GM12878 (cell line): Measurements from ENCODE around the gene DOCK2. TPM values are rescaled to one million over a fixed set of nuclear protein-coding genes. Genes with fewer than 3 reads are reported as not detected.

Experiments
- ATAC-seq: fragments of 200-7000 bp; cut with Tn5 transposase; 3 replicates; pipeline ENCODE4 v1.9.1; 2020; ENCODE audit warnings: mild to moderate bottlenecking, moderate library complexity
- BruUV-seq: library from RNA; stranded (reverse); fragments of 400-500 nt; replicated peaks from 2 replicates; lab custom pipeline; 2021; lab: Mats Ljungman, UMichigan
- CTCF ChIA-PET: fragments of 300-600 bp; sonication (Branson Sonifier 250); formaldehyde crosslinking; extraction: SDS; loops from one replicate; lab custom pipeline; 2021; ENCODE audit warnings: inconsistent platforms; lab: Yijun Ruan, JAX
- POLR2A ChIA-PET: fragments of 350-600 bp; formaldehyde crosslinking; extraction: SDS; loops from one replicate; lab custom pipeline; 2021; ENCODE audit warnings: inconsistent platforms; lab: Charles Lee
- RAD21 ChIA-PET: fragments of 300-600 bp; sonication (Branson Sonifier 250); formaldehyde crosslinking; loops from one replicate; lab custom pipeline; 2023; ENCODE audit warnings: antibody characterized with exemption; ENCODE audit not compliant: unreplicated experiment; lab: Charles Lee
- SMC1A ChIA-PET: fragments of 300-600 bp; sonication (Branson Sonifier 250); formaldehyde crosslinking; loops from one replicate; lab custom pipeline; 2023; ENCODE audit not compliant: unreplicated experiment, uncharacterized antibody; lab: Charles Lee
- DNase-seq: peaks from one replicate; pipeline ENCODE4 v3.0.0-alpha.2; 2011; ENCODE audit warnings: low read depth, low spot score
- FAIRE-seq: peaks from 3 replicates; lab custom pipeline; 2011; peaks lifted over from hg19 to GRCh38; lab: Jason Lieb, UNC
- H2AFZ ChIP-seq: 2 replicates; pipeline ENCODE4 v1.6.0; 2011; ENCODE audit warnings: low read depth, low read length, control low read depth; ENCODE audit not compliant: control insufficient read depth
- H3K27ac ChIP-seq: 2 replicates; pipeline ENCODE4 v1.5.1; 2011; ENCODE audit warnings: control low read depth; ENCODE audit not compliant: control insufficient read depth, insufficient read depth
- H3K27me3 ChIP-seq, 2 experiments: replicated peaks in 1 of 2; 2 replicates each; pipeline versions ENCODE4 v1.6.0 to v1.6.1; 2011; ENCODE audit warnings: low read length in 1 of 2; ENCODE audit not compliant: control insufficient read depth in 2 of 2, insufficient read depth in 2 of 2
- H3K36me3 ChIP-seq, 2 experiments: 2 replicates each; pipeline ENCODE4 v1.5.1; 2011; ENCODE audit warnings: low read length in 1 of 2; ENCODE audit not compliant: control insufficient read depth in 2 of 2, insufficient read depth in 2 of 2
- H3K4me1 ChIP-seq: 2 replicates; pipeline ENCODE4 v1.6.1; 2011; ENCODE audit warnings: mild to moderate bottlenecking, low read length, moderate library complexity, mixed read lengths; ENCODE audit not compliant: control insufficient read depth, insufficient read depth
- H3K4me2 ChIP-seq: 2 replicates; pipeline ENCODE4 v1.6.0; 2011; ENCODE audit warnings: control low read depth; ENCODE audit not compliant: control insufficient read depth, insufficient read depth
- H3K4me3 ChIP-seq: fragments of 200-600 bp; sonication (generic); 2 replicates; pipeline ENCODE4 v1.5.1; 2016
- H3K79me2 ChIP-seq: 2 replicates; pipeline ENCODE4 v1.6.0; 2011; ENCODE audit warnings: low read length; ENCODE audit not compliant: control insufficient read depth, insufficient read depth
- H3K9ac ChIP-seq: 2 replicates; pipeline ENCODE4 v1.8.0; 2011; ENCODE audit warnings: low read length, control low read depth, mixed read lengths; ENCODE audit not compliant: control insufficient read depth, insufficient read depth
- H3K9me3 ChIP-seq: replicated peaks from 3 replicates; pipeline ENCODE4 v1.5.1; 2011; ENCODE audit warnings: mild to moderate bottlenecking, low read length; ENCODE audit not compliant: control insufficient read depth, insufficient read depth
- H4K20me1 ChIP-seq: 2 replicates; pipeline ENCODE4 v1.6.0; 2011; ENCODE audit not compliant: control insufficient read depth, insufficient read depth
- CHD1 ChIP-seq: IDR thresholded peaks from 2 replicates; pipeline ENCODE4 v1.6.1; 2012; ENCODE audit warnings: low read depth, low read length, improper control_type of control experiment
- CREB1 ChIP-seq: IDR thresholded peaks from 2 replicates; pipeline ENCODE4 v1.6.1; 2012; ENCODE audit warnings: low read depth, mild to moderate bottlenecking, inconsistent platforms
- CTCF ChIP-seq, 3 experiments: IDR thresholded peaks in 2 of 3; conservative IDR thresholded peaks in 1 of 3; 2 replicates each; pipeline ENCODE4 v1.5.1; 2011; ENCODE audit warnings: low read depth in 3 of 3, low read length in 3 of 3, mild to moderate bottlenecking in 3 of 3, control low read depth in 2 of 3, moderate library complexity in 2 of 3, inconsistent platforms in 1 of 3, mixed read lengths in 1 of 3; ENCODE audit not compliant: control insufficient read depth in 2 of 3, insufficient read depth in 1 of 3; ENCODE audit errors: extremely low read depth in 1 of 3
- EED ChIP-seq: sonication (generic); IDR thresholded peaks from 2 replicates; pipeline ENCODE4 v1.6.1; 2016; ENCODE audit warnings: antibody characterized with exemption, low read depth
- EGR1 ChIP-seq, 2 experiments: IDR thresholded peaks; 1 replicate in 1 of 2; 2 replicates in 1 of 2; pipeline ENCODE4 v1.6.1; 2011 to 2012; ENCODE audit warnings: low read depth in 2 of 2, low read length in 2 of 2, borderline replicate concordance in 1 of 2, mild to moderate bottlenecking in 1 of 2, moderate library complexity in 1 of 2
- FOS ChIP-seq: IDR thresholded peaks from 3 replicates; pipeline ENCODE4 v1.6.1; 2011; ENCODE audit warnings: borderline replicate concordance; ENCODE audit not compliant: insufficient read length; ENCODE audit errors: extremely low read depth
- MTA3 ChIP-seq: IDR thresholded peaks from 2 replicates; pipeline ENCODE4 v1.6.1; 2012; ENCODE audit warnings: low read length, inconsistent platforms, borderline replicate concordance
- NRF1 ChIP-seq: conservative IDR thresholded peaks from 2 replicates; pipeline ENCODE4 v1.6.1; 2011; ENCODE audit warnings: mild to moderate bottlenecking, low read depth, low read length, improper control_type of control experiment
- PAX5 ChIP-seq: IDR thresholded peaks from 2 replicates; pipeline ENCODE4 v1.6.1; 2011; ENCODE audit warnings: low read depth, low read length, borderline replicate concordance
- PAX8 ChIP-seq: fragments of 450-650 bp; IDR thresholded peaks from 2 replicates; pipeline ENCODE4 v1.6.1; 2017; ENCODE audit warnings: mild to moderate bottlenecking, moderate library complexity
- PBX3 ChIP-seq: IDR thresholded peaks from 2 replicates; pipeline ENCODE4 v1.6.1; 2011; ENCODE audit warnings: mild to moderate bottlenecking, low read depth, low read length, moderate library complexity; ENCODE audit not compliant: insufficient replicate concordance
- POU2F2 ChIP-seq: IDR thresholded peaks from 3 replicates; pipeline ENCODE4 v1.6.1; 2011; ENCODE audit warnings: low read depth, mild to moderate bottlenecking, low read length, borderline replicate concordance
- SMC3 ChIP-seq: IDR thresholded peaks from 2 replicates; pipeline ENCODE4 v1.6.1; 2011; ENCODE audit warnings: low read length, improper control_type of control experiment, borderline replicate concordance
- SREBF2 ChIP-seq: IDR thresholded peaks from 2 replicates; pipeline ENCODE4 v1.6.1; 2012; ENCODE audit warnings: mild to moderate bottlenecking, low read length
- USF1 ChIP-seq: IDR thresholded peaks from 2 replicates; pipeline ENCODE4 v1.6.1; 2011; ENCODE audit warnings: borderline replicate concordance, low read depth, mild to moderate bottlenecking, moderate library complexity, mixed read lengths, low read length; ENCODE audit not compliant: insufficient read depth; ENCODE audit errors: extremely low read length
- YY1 ChIP-seq: IDR thresholded peaks from 2 replicates; pipeline ENCODE4 v1.6.1; 2011; ENCODE audit warnings: low read depth, mild to moderate bottlenecking, low read length
- ZNF24 ChIP-seq: fragments of 450-650 bp; IDR thresholded peaks from 2 replicates; pipeline ENCODE4 v1.6.1; 2017; ENCODE audit warnings: antibody characterized with exemption, mild to moderate bottlenecking
- WGBS: methylation state at CpG from one replicate; pipeline ENCODE4 v1.1.6; 2016; ENCODE audit warnings: low lambda C conversion rate; ENCODE audit not compliant: insufficient replicate concordance, insufficient coverage; ENCODE audit errors: missing lambda C conversion rate; 5-methylcytosine and 5-hydroxymethylcytosine counted together
- in situ Hi-C: fragments of 300-500 bp; cut with MboI; formaldehyde crosslinking; loops from 9 replicates; pipeline ENCODE4 v1.14.3; 2018; ENCODE audit warnings: mixed read lengths
- intact Hi-C: fragments of 100-400 bp; cut with micrococcal nuclease; formaldehyde crosslinking; loops from one replicate; pipeline ENCODE4 v1.14.2; 2022; ENCODE audit not compliant: unreplicated experiment
- polyA plus RNA-seq, 11 experiments: library from polyadenylated mRNA; depleted of rRNA in 4 of 11; unstranded in 6 of 11; stranded (reverse) in 5 of 11; fragments of >200 nt; fragmentation: Nextera tagmentation in 4 of 11; fragmentation: Illumina TruSeq in 1 of 11; extraction: Ambion mirVana in 4 of 11; extraction: Trizol in 1 of 11; gene quantifications; 1 replicate in 1 of 11; 2 replicates in 10 of 11; pipeline versions ENCODE4 v1.2.1 to v1.2.3, GENCODE V29; 2011 to 2016; ENCODE audit warnings: inconsistent platforms in 2 of 11, missing spikeins in 2 of 11, low read depth in 1 of 11
- total RNA-seq, 4 experiments: library from RNA; depleted of rRNA in 3 of 4; stranded (reverse); fragments of >200 nt in 3 of 4; fragmentation: Illumina TruSeq in 1 of 4; extraction: Trizol in 1 of 4; gene quantifications; 2 replicates each; pipeline versions ENCODE4 v1.2.1 to v1.2.3, GENCODE V29; 2013 to 2021

DOCK2 gene
- total and polyA plus RNA-seq, 10 of the 15 experiments (the other 5 are each of a cell fraction or from before 2014, with no cell fraction given) = 34.2 to 192 (median 118) TPM

GRCh38 chr5:169980418-169981053 is 343.5 kb downstream of the DOCK2 start, which contains the start of gene INSYN2B:
Gene INSYN2B, minus strand, starts transcription at chr5:169980495. Its CDS starts 96,597 bp downstream, at chr5:169883898.
- ChIA-PET CTCF (interaction anchor here (0.6 to 3.0 kb wide), 52 partner anchors 9 to 575 kb away, joined by 3 to 73 read pairs (median 4); partner anchors contain the start of gene SPDL1), POLR2A (interaction anchor here (0.5 to 1.3 kb wide), 3 partner anchors 142 to 281 kb away, joined by 3 read pairs; no protein-coding TSS in a partner anchor), SMC1A (interaction anchor here (0.5 to 3.0 kb wide), 35 partner anchors 9 to 310 kb away, joined by 3 to 41 read pairs (median 4); no protein-coding TSS in a partner anchor), RAD21 (interaction anchor here (0.7 to 2.6 kb wide), 23 partner anchors 9 to 388 kb away, joined by 3 to 44 read pairs (median 4); no protein-coding TSS in a partner anchor)
- no peaks in the 10 kb centered on the region for H4K20me1 ChIP-seq
- peaks cover 4% of the 10 kb centered on the region; the same call in 1 of the 2 replicates for H3K4me1 ChIP-seq
- peak; percentile 90 for ATAC-seq
- H3K27me3 ChIP-seq = no peaks in the 10 kb centered on the region
- no peak within 1 kb of the TSS for H2AFZ ChIP-seq
- no peak for FAIRE-seq
- peaks cover 6 to 19% of the 10 kb centered on the region in 2 experiments for H3K36me3 ChIP-seq
- no peaks in the 10 kb centered on the region for H3K9me3 ChIP-seq
- no peak within 1 kb of the TSS for H3K4me3 ChIP-seq
- 78% methylated on average over 11 of the region's 11 CpGs for WGBS
- intact Hi-C loops = loop anchor here (1.0 kb wide), 1 partner anchor 279 kb away; no protein-coding TSS in a partner anchor
- H3K27ac ChIP-seq = no peak within 1 kb of the TSS
- no peak within 1 kb of the TSS for H3K4me2 ChIP-seq
- H3K79me2 ChIP-seq = no peaks in the 10 kb centered on the region
- no peak within 1 kb of the TSS for H3K9ac ChIP-seq
- in situ Hi-C loops = loop anchor here (5.0 kb wide), 1 partner anchor 283 kb away; no protein-coding TSS in a partner anchor
- BruUV-seq = no TSS peak
- DNase-seq = no peak
- TF ChIP-seq USF1 = no peak
- TF ChIP-seq FOS = no peak
- TF ChIP-seq ZNF24 = no peak
- TF ChIP-seq YY1 = 0 out of 2 replicates have a peak, but pooled peaks have one; percentile 25
- no peak for TF ChIP-seq PAX8
- 0 out of 2 replicates have a peak, but pooled peaks have one; percentile 12 for TF ChIP-seq CHD1
- TF ChIP-seq EED = no peak
- TF ChIP-seq NRF1 = no peak
- TF ChIP-seq SMC3 = peak; percentile 65; the same call in 1 of the 2 replicates
- no peak for TF ChIP-seq PBX3
- TF ChIP-seq CTCF (IDR thresholded peaks at IDR 0.05 in 2 of 3, conservative IDR thresholded peaks at IDR 0.05 in 1 of 3; ENCODE audit: control insufficient read depth in 2 of 3, extremely low read depth in 1 of 3, insufficient read depth in 1 of 3, low read depth in 3 of 3, low read length in 3 of 3) = peak in 2 of 3 experiments; percentile 33 to 71; a peak in 3 of 6 replicates
- no peak for TF ChIP-seq PAX5
- no peak for TF ChIP-seq SREBF2
- no peak for TF ChIP-seq CREB1
- TF ChIP-seq POU2F2 = no peak
- no peak for TF ChIP-seq MTA3
- no peak for TF ChIP-seq EGR1 (IDR thresholded peaks at IDR 0.05; ENCODE audit: borderline replicate concordance in 1 of 2, low read depth in 2 of 2, low read length in 2 of 2)
